GM21576 (cell line): Measurements from ENCODE around the gene SMLR1.

ENCODE experiments used
- ATAC-seq: cut with Tn5 transposase; IDR thresholded peaks from one replicate; pipeline ENCODE4 v1.9.1; 2021; ENCODE audit warnings: mild to moderate bottlenecking, moderate library complexity; ENCODE audit not compliant: unreplicated experiment

SMLR1 gene

DNA sequence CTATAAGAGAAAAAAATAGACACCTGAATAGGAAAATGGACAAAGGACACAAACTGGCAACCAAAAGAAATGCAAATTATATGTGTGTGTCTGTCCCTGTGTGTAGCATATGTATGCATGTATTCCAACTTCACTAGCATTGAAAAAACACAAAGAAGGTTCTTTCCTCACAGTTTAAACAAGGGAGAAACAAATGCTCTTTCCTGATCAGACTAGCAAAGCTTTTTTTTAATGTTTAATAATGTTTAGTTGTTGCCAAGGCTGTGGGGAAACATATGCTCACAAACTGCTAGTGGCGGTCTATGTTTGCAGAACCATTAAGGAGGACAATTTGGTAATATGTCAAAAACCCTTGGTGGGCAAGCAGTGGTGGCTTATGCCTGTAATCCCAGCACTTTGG, 22.4 kb downstream of the SMLR1 start:
- no peak for ATAC-seq

DNA sequence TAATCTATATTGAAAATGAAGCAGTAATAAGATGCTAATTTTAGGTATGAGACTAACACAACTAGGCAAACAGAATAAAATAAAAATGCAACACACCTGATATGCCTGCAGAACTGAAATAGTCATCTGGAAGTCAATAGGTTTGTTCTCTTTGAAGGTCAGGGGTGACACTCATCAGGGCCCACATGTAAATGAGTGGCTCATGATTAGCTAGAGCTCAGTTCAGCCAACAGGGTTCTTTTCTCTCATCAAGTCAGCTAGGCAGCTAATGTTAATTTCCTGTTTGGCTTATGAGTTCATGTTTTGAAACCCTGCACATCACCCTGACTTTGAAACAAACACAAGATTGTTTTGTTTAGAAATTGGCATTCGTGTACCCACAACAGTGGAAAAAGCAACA, 23.8 kb downstream of the SMLR1 start:
- no peak for ATAC-seq

GRCh38 chr6:130852844-130853554, 25.8 kb downstream of the SMLR1 start:
- no peak for ATAC-seq

DNA sequence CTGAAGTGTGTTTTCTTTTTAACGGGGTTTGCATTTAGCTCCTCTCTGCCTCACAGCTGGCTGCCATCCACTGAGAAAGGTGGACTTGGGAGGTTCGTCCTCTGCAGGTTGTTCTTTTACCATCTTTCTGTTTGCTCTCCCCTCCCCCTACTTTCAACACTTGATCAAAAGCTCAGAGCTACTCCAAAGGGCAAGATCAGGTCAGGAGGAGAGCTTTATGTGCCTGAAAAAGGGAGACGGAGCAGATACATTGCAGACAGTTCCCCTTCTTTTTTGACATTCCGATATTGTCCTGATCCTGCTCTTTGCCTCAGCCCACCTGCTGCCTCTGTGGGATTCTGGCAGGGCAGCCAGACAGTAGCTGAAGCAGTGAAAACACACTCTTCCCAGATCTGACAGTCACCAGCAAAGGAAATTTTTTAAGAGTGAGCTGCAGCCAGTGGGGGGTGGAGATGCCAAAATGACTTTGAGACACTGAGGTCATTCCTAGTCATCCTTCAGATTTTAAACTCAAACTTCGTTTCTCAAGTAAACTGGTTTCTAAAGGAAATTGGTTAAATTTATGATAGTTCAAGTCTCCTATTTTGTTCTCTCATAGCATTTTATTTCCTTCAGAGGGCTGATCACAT, 26.5 kb downstream of the SMLR1 start:
- ATAC-seq, result no peak

GRCh38 chr6:130858054-130858453, 30.8 kb downstream of the SMLR1 start:
- no peak for ATAC-seq

DNA sequence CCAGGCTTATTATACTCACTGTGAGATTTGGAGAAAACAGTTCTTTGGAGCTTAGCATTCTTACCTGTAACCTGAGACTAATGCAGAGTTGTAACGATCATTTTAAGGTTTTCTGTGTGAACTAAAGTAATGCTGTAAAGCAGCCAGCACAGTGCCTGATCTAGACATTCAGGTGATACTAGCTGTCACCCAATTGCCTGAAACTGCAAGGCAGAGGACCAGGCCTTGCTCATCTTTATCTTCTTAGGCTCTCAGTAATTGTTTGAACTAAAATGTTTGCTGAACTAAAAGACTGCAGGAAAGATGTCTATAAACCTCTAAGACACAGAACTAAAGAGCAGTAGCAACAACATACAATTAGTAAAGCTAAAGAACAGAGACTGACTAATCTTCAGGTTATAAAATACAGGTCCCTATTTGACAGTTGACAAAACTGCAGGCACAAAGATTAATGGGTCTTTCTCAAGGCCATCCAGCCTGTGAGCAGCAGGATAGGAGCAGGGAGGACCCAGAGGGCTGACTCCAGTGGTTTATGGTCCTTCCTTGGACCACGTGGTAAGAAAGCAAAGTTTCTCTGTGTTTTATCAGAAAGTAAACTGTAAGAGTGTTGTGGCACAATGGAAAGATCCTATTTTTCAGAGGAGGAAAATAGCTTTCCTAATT, 31.4 kb downstream of the SMLR1 start:
- ATAC-seq, result no peak

DNA sequence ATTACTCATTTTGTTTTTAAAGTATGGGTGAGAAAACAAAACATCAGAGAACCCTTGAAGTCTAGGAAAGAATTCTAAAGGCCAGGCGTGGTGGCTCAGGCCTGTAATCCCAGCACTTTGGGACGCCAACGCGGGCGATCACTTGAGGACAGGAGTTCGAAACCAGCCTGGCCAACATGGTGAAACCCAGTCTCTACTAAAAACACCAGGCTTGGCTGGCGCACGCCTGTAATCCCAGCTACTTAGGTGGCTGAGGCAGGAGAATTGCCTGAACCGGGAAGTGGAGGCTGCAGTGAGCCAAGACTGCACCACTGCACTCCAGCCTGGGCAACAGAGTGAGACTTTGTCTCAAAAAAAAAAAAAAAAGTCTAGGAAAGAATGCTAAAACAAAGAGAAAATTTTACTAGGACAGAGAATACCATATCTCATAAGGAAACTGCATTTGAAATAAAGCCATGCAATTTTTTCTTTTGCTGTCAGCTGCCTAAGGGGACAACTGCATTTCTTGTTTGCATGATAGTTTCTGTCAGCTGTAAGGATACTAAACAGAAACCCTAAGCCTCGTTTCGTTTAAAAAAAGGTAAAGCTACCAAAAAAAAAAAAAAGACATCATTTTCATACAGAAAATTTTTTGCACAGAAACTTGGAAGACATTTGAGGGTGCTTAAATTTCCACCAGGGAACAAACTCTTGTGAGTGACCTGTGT, 32.1 kb downstream of the SMLR1 start:
- no peak for ATAC-seq

- ATAC-seq, result no peak
Observed at GRCh38 chr6:130862370-130862769, 35.2 kb downstream of the SMLR1 start.

GRCh38 chr6:130863415-130864230, 36.4 kb downstream of the SMLR1 start:
- no peak for ATAC-seq

DNA sequence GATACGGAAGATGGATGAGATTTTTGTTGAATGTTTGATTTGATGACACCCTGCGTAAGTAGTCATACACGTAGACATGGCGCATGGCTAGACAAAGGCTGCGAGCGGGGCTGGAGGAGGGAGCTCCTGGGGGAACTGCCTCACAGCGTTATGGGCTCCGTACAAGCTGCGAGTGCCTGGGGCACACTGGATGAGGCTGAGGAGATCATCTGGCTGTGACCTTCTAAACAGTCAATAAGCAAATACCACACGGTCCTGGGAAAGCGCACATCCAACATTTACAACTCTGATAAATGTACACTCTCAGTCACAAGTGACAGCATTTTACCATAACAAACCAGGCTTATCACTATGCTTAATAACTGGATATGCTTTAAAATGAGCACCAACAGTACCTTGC, 37.1 kb downstream of the SMLR1 start:
- ATAC-seq, result no peak

- ATAC-seq, result no peak
Observed at GRCh38 chr6:130865793-130866192, 38.6 kb downstream of the SMLR1 start.

- no peak for ATAC-seq
Observed at GRCh38 chr6:130869681-130870080, 42.5 kb downstream of the SMLR1 start.

DNA sequence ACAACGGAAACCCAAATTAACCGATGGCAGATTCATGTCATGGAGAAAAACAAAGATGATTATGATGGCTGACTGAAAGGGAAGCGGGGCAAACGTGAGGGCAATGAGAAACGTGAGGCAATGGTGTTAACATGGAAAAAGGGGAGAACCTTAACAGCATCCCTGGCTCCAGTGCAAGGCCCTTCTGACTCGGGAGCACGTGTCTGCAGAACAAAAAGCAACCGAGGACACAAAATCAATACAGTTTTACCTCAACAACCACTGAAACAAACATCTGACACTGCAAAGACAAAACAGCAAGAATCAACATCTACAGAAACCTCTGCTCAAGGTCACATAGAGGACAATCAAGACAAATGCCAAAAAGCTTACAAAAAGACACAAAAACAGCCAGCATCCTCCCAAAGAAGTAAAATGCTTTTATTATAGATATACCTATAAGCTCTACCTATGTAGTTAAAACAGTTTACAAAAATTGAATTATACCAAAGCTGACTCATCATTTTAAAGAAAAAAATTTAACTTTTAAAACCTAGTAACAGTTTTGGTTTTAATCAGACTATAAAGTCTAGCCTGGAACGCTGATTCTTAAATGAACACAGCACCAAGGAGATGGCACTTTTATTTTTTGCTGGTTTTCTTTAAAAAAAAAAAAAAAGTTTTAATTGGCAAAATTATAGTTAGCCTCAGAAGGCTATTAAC, 43.1 kb downstream of the SMLR1 start:
- ATAC-seq, result no peak

- ATAC-seq, result peak; percentile 78
Observed at GRCh38 chr6:130872250-130873095, 45.3 kb downstream of the SMLR1 start.

GRCh38 chr6:130873746-130874145, 46.5 kb downstream of the SMLR1 start:
- ATAC-seq, result no peak

GRCh38 chr6:130879826-130880225, 52.6 kb downstream of the SMLR1 start:
- ATAC-seq, result no peak

DNA sequence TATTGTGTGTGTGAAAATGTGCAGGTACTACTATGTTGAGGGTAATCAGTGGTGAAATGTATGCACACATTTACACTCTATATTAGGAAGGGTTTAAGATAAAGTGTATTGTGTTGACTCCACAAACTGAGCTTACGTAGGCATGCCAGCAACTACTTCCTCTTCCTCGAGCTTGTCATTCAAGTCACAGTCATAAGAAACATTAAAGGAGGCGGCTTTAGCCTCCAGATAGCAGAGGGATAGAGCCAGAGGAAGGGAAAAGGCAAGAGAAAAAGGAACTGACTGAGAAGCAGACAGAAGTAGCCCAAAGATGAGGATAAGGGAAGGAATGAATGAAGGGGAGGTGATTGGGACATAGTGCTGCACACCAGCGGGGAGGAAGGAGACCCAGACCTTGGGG, 55.2 kb downstream of the SMLR1 start:
- no peak for ATAC-seq

DNA sequence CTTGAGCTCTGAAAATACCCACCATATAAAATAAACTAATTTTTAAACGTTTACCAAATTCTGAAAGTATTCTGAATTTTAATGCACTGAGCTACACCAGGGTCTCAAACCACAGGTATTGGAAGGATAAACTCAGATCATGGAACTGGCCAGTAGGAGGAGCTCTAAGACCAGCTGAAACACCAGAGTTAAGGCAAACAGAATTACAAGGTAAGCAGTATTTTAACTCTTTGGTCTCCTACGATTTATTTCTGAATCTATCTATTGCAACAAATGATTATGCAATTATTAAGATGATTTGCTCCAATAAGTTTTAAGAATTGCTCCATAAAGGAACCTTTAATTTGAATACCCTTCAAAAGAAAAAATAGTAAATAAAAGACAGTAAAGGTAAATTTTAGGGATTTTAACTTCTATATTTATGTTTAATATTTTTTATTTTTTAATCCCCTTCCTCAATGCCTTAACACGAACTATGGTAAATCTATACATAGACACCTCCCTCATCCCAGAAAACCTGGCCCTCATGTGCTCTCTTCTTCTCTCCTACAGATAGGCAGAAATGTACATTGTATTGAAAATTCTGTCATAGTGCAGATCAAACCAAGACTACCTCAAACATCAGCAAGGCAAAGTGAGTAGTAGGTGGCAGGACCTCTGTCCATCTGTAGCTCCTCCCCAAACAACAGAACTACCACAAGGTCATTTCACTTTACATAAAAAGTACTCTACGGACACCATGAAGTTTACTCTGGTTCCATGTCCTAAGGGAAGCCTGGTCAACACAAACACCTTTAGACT, 58.4 kb downstream of the SMLR1 start:
- ATAC-seq, result peak; percentile 93
